ENCODE measurements around the gene CMTR1.
A peak's percentile ranks its signal among the peaks of the same experiment; 100 is the strongest.
"Not testable (repeated sequence)": the region's sequence is repeated elsewhere in the genome, so short reads cannot be mapped to it uniquely, and the experiment has no call there.

The CMTR1 gene, protein sequence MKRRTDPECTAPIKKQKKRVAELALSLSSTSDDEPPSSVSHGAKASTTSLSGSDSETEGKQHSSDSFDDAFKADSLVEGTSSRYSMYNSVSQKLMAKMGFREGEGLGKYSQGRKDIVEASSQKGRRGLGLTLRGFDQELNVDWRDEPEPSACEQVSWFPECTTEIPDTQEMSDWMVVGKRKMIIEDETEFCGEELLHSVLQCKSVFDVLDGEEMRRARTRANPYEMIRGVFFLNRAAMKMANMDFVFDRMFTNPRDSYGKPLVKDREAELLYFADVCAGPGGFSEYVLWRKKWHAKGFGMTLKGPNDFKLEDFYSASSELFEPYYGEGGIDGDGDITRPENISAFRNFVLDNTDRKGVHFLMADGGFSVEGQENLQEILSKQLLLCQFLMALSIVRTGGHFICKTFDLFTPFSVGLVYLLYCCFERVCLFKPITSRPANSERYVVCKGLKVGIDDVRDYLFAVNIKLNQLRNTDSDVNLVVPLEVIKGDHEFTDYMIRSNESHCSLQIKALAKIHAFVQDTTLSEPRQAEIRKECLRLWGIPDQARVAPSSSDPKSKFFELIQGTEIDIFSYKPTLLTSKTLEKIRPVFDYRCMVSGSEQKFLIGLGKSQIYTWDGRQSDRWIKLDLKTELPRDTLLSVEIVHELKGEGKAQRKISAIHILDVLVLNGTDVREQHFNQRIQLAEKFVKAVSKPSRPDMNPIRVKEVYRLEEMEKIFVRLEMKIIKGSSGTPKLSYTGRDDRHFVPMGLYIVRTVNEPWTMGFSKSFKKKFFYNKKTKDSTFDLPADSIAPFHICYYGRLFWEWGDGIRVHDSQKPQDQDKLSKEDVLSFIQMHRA

DNA sequence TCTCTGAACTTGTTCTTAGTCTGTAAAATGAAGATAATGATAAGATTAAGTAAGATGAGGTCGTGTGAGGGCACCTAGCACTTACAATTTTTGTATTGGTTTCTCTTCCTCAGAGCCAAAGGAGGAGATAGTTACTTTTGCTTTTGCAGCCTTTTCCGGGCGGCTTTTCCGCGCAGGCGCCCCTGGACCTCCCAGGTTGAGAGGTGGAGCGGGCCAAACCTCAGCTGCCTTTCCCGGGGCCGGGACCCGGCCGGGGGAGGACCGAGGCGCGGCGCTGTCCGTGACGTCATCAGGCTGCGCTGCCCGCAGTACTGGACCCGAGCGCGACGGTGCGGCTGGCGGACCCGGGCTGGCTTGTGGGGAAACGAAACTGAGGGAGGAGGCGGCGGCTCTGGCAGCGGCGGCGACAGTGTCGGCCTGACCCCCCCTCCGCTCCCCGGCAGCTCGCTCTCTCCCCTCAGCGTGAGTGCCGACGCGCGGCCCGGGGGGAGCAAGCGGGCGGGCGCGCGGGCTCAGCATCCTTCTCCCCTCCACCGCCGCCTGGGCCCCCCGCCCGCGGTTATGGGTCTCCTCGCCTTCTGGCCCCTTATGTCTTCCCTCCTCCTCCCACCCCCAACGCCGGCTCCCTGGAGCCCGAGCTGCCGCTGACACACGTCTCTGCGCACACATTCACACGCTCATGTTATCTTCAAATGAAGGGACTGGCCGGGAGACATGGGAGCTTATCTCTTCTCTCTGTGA lies at the start of gene CMTR1:
Gene CMTR1, plus strand, starts transcription at position 306 of the 741 bp plus-strand sequence. CDS start 2,409 bp downstream, outside the sequence.
- peak; percentile 84 for DNase-seq (ENCODE audit: low spot score)

DNA sequence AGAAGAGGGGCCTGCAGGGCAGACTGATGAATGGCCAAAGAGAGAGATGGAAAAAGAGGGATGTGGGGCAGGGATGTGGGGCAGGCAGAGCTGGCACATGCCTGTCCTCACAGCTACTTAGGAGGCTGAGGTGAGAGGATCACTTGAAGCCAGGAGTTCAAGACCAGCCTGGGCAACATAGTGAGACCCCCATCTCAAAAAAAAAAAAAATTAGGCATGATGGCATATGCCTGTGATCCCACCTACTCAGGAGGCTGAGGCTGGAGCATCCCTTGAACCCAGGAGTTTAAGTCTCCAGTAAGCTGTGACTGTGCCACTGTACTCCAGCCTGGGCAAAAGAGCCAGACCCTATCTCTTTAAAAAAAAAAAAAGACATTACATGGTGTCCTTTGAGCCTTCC lies 44.4 kb upstream of the CMTR1 start:
- no peak for DNase-seq (ENCODE audit: low spot score)

DNA sequence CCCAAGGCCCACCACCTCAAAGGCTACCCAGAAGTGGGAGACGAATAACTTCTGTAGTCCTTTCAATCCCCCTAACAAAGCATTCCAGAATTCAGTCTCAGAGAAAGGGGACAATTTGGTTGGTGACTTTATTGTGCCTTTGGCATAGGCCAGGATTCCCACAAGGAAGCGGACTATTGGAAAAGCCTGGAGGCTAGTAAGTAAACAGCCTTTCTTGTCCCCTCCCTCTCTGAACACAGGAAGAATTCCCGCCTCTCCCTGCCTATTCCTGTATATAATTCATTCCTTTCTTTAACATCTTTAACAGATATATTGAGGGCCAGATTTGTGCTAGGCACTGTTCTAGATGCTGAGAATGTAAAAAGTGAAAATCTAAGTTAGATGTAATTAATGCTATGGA lies 43.2 kb upstream of the CMTR1 start:
- no peak for DNase-seq (ENCODE audit: low spot score)

DNA sequence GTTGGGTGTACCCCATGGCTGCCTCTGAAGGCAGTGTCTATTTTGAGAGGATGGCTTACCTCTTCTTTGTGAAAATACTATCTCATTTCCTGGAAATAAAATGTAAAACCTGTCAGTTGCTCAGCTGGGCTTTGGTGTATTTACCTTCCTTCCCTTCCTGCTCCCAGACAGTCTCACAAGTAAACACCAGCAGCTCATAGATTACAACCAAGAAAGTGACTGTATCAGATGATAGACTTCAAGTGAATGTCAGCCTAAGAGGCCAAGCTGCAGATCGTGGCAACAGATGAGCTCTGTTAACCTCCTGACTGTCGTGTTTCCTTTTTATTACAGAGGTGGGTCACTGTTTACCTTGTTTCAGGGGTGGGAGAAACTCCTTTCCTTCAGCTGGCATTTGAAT lies 41.9 kb upstream of the CMTR1 start:
- DNase-seq (ENCODE audit: low spot score): no peak

DNA sequence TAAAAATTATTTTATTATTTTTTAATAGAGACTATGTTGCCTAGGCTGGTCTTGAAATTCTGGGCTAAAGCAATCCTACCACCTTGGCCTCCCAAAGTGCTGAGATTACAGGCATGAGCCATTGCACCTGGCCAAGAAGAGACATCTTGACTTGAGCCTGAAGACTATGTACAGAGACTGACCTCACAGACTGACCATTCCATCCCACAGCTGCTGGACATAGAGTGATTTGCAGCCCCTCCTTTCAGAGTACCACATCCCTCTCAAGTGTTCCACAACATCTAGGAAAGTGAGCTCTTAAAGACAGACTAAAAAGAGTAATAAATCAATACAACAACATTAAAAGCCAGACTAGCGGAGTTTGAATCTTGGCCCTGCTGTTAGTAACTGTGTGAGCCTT lies 40.2 kb upstream of the CMTR1 start:
- no peak for DNase-seq (ENCODE audit: low spot score)

DNA sequence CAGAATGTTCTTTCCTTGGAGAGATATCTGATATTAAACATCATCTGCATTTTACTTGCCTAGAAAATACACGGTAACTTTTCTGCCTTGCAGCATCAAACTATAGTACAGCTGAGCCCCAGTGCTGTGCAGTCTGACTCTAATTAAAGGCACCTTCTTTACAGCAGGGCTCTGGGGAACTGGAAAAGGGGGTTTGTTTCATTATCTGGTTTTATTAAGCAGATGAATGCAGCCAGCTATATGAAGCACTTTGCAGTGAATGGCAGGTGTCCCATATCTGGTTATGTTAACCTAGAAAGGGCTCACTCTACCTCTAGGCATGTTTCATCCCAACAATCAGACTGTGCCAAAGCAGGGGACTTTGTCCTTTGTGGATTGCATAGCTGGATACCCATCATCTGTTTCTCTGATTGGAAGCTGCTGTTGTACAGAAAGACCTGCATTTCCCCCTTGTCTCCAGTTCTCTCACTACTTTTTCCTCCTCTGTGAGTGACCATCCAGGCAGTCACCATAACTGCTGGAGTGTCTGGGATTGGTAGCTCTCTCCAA lies 39.6 kb upstream of the CMTR1 start:
- DNase-seq (ENCODE audit: low spot score): no peak

DNA sequence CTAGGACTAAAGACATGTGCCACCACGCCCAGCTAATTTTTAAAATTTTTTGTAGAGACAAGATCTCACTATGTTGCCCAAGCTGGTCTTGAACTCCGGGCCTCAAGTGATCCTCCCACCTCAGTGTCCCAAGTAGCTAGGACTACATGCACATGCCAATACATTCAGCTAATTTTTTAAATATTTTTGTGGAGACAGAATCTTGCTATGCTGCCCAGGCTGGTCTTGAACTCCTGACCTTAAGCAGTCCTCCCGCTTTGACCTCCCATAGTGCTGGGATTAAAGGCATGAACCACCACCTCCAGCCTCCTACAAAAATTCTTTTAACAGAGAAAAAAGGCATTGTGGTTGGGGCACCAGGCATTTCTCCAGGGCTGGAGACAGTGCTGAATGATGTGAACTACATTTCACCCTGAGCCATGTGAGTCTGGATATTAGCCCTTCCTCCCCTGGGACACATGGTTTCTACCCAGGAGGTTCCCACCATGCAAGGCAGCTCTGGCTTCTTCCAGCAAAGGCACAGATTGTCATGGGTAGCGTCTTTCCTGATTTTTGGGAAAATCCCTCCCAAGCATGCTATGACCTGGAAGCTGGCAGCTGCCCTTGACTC lies 36.3 kb upstream of the CMTR1 start:
- DNase-seq (ENCODE audit: low spot score): no peak

DNA sequence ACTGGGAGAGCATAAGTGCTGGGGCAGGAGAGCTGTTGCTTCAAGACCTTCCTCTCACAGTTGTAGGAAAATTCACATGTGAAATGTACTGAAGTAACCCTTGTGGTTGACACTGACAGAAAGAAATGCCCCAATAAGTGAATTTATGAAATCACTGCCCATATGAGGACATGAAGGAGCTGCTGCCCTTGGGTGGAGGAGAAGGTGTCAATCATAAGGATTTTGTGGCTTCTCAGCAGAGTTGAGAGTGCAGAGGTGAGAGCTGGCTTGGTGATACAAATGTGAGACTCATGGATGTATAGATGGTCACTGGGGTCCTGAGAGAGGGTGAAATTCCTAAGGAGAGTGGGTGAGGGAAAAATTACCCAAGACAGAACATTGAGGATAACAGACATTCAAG lies 33.9 kb upstream of the CMTR1 start:
- no peak for DNase-seq (ENCODE audit: low spot score)

DNA sequence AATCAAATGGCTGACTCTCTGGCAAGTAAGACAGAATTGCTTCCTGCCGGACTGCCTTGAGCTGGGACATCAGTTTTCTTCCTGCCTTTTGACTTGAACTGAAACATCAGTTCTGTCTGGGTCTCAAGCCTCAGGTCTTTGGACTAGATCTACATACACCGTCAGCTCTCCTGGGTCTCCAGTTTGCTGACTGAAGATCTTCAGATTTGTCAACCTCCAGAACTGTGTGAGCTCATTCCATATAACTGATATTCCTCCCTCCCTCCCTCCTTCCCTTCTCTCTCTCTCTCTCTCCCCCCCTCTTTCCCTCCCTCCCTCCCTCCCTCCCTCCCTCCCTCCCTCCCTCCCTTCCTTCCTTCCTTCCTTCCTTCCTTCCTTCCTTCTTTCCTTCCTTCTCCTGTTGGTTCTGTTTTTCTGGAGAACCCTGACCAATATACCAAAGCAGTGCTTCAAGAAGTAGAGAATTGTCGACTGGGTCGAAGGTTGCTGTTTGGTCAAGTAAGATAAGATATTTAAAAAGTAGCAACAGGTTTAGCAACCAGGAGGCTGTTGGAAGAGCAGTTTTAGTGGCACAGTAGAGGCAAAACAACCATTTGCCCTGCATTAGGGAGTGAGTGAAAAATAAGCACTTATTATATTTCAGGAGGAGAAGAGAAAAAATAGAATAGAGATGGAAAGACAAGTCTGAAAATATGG lies 33.1 kb upstream of the CMTR1 start:
- no peak for DNase-seq (ENCODE audit: low spot score)

DNA sequence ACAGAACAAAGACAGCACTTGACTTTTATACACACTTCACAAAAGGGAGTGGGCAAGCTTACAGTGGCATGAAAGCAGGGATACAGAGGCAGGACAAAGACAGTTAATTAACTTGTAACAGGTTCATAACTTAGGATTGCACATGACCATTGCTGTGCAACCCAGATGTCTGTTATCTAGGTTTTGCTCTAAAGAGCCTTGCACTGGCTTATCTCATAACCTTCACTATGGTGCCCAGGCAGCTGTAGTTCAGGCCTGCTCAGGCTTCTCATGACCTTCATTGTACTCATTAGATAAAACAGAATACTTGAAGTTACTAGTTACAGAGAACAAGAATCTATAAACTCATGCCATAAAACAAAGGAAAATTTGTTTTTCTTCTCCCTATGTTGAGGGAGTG lies 31.4 kb upstream of the CMTR1 start:
- DNase-seq (ENCODE audit: low spot score): not testable (repeated sequence)

DNA sequence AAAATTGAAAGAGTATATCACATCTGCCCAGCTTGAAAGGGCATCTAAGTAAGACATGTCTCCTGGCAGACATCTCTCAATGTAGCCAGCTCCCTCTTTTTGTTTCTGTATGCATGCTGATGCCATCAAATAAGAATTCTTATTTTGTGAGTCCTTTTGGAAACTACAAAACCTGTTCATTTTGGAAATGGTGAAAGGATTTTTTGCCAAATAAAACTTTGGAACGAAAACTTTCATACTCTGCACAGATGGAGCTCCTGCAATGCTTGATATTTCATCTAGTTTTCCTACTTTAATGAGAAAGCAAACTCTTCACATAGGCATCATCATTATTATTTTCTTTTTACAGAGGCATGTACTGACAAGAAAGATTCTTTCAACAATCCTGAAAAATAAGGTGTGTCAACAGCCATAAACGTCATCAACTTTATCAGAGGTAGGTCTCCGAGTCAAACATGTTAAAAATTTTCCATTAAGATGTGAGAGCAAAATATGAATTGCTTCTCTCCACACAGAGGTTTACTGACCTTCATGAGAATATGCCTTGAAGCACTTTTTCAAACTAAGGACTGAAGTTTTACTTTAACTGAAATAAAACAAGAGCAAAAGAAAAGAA lies 26.2 kb upstream of the CMTR1 start:
- no peak for DNase-seq (ENCODE audit: low spot score)

DNA sequence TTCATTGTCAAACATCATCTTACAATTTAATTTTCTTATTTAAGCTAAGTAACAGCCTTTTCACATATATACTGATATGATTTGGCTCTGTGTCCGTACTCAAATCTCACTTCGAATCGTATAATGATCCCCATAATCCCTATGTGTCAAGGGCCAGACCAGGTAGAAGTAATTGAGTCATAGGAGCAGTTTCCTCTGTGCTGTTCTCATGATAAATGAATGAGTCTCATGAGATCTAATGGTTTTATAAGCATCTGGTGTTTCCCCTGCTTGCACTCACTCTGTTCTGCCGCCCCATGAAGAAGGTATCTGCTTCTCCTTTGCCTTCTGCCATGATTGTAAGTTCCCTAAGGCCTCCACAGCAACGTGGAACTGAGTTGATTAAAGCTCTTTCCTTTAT lies 25.1 kb upstream of the CMTR1 start:
- no peak for DNase-seq (ENCODE audit: low spot score)

DNA sequence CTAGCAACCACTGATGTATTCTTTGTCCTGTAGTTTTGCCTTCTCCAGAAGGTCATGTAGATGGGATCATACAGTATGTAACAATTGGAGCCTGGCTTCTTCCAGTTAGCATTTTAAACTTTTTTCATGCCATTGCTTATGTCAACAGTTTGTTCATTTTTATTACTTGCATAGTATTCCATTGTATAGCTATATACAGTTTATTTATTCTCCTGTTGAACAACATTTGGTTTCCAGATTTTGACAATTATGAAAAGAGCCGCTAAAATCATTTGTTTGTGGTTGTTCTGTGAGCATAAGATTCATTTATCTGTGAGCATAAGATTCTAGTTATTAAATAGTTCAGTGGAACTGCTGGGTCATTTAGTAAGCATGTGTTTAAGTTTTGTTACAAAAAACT lies 23.5 kb upstream of the CMTR1 start:
- DNase-seq (ENCODE audit: low spot score): no peak

DNA sequence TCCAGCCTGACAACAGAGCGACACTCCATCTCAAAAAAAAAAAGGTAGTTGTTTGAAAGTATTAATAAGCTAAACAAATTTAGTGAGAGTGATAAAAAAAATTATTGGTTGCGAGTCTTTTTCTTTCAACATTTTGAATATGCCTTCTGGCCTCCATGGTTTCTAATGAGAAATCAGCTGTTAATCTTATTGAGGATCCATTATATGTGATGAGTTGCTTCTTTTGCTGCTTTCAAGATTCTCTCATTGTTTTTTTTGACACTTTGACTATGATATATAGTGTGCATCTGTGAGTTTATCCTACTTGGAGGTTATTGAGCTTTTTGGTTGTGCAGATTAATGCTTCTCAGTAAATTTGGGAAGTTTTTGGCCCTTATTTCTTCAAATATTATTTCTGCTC lies 15.6 kb upstream of the CMTR1 start:
- no peak for DNase-seq (ENCODE audit: low spot score)

DNA sequence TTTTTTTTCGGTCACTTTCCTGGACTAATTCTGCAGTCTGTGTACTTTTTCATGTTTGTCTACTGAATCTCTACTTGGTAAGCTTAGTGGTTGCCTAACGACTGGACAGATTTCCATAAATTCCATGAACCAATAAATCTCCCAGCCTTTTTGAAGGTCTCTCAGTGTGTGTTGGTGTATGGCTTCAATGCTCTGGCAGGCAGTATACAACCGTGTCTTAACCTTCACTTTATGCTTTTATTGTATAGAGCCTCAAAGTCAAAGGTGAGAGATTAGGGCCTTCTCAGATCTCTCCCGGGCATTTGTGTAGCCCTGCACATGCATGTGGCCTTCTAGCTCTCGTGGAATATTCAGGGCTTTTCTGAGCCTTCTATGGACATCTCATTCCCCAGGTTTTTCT lies 14.3 kb upstream of the CMTR1 start:
- DNase-seq (ENCODE audit: low spot score): no peak

DNA sequence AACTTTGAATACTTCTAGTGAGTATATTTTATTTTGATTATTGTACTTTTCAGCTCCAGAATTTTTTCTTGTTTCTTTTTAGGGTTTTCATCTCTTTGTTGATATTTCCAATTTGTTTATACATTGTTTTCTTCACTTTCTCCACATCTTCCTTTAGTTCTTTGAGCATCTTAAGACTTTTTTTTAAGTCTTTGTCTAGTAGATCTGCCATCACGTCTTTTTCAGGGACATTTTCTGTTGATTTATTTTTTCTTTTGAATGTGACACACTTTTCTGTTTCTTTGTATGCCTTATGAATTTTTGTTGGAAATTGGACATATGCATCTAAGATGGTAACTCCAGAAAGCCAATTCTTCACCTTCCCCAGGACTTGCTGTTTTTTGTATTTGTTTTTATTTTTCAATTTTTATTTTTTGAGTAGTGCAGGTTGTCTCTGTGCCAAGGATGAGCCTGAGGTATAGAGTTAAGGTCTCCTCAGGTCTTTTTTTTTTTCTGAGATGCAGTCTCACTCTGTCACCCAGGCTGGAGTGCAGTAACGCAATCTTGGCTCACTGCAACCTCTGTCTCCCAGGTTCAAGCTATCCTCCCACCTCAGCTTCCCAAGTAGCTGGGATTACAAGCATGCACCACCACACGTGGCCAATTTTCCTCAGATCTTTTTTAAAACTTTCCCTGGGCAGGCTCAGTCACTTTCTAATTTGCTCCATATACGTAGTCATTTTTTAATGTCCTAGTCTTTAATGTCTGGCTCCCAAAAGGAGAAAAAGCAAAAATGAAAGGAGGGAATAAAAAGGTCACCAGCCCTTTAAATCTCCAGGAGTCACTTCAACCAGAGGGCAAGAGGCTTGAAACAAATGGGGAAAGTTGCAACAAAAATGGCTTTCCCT lies 6.7 kb upstream of the CMTR1 start:
- no peak for DNase-seq (ENCODE audit: low spot score)

DNA sequence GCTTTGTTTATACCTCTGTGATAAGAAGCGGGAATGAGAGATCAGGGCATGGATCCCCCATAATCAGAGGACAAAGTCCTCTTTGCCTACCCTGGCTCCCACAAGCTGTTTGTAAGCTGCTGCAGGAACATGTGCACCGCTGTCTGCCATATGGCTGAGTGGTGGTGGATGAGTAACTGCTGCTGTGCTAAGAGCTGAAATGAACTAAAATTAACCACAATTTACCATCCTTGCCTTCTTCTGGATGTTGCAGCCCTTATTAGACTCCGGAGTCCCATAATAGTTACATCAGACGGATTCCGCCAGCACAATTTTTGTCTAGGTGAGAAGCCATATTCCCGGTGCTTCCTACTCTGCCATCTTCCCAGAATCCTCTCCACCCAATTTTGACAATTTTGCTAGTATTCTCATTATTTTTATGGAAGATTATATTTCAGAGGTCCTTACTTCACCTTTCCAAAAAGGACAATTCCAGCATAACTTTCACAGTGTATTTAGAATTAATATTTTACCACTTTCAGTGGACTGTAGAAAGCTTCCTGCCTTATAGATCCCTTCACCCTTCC lies 6.0 kb upstream of the CMTR1 start:
- no peak for DNase-seq (ENCODE audit: low spot score)

DNA sequence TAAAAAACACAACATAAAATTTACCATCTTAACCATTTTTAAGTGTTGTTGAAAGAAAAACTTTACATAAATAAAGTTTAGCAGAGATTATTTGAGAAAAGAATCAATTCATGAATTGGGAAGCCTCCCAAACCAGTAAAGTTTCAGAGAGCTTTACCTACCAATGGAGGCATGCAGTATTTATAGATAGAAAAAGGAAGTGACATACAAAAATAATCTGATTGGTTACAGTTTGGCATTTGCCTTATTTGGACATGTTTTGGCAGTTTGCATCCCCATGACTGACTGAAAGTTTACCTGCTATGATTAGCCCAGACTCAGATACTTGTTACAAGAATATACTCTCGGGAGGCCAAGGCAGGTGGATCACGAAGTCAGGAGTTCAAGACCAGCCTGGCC lies 3.7 kb upstream of the CMTR1 start:
- no peak for DNase-seq (ENCODE audit: low spot score)

DNA sequence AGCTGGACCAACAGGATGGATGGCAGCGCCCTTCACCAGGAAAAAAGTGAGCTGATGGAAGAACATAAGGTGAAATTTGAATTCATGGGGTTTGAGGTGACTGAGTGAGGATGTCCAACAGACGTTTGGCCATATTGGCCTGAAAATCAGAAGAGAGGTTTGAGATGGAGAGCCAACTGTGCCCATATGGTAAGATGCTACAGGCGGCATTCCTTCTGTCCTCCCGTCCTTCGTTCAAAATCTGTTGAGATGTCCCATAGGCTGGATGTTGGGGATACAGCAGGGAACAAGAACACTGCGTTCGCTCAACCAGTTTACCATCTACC lies 468 bp upstream of the CMTR1 start:
- no peak for DNase-seq (ENCODE audit: low spot score)
